B cell (primary cell): ENCODE data around the gene FHIP2A. TPM values are rescaled to one million over a fixed set of nuclear protein-coding genes. Genes with fewer than 3 reads are reported as not detected.

ENCODE experiments used
- ATAC-seq: fragments of 200-7000 bp; cut with Tn5 transposase; one replicate; pipeline ENCODE4 v1.10.0; 2021; ENCODE audit warnings: low read depth, mild to moderate bottlenecking, moderate number of reproducible peaks, moderate library complexity
- CTCF ChIA-PET: fragments of 350-600 bp; sonication (Branson Sonifier 250); formaldehyde crosslinking; loops from one replicate; lab custom pipeline; 2021; ENCODE audit warnings: antibody characterized with exemption, inconsistent platforms; lab: Charles Lee
- POLR2A ChIA-PET: fragments of 350-600 bp; sonication (Branson Sonifier 250); formaldehyde crosslinking; loops from one replicate; lab custom pipeline; 2021; ENCODE audit warnings: antibody characterized with exemption; lab: Charles Lee
- DNase-seq: peaks from one replicate; pipeline ENCODE4 v3.0.0; 2013
- H2AFZ ChIP-seq: 2 replicates; pipeline ENCODE4 v1.6.1; 2012; ENCODE audit warnings: mild to moderate bottlenecking, low read depth, low read length; ENCODE audit not compliant: insufficient read depth, poor library complexity, severe bottlenecking
- H3K27ac ChIP-seq, 2 donors: 1 replicate in 1 of 2; 2 replicates in 1 of 2; pipeline ENCODE4 v1.5.1; 2012 to 2013; ENCODE audit warnings: low read length in 2 of 2, mild to moderate bottlenecking in 2 of 2, moderate library complexity in 1 of 2
- H3K27me3 ChIP-seq, 4 experiments: fragments of 200-600 bp in 1 of 4; sonication (generic) in 1 of 4; replicated peaks in 1 of 4; 1 replicate in 2 of 4; 2 replicates in 2 of 4; pipeline versions ENCODE4 v1.6.1 to v1.7.0; 2013 to 2016; ENCODE audit warnings: low read length in 3 of 4, mild to moderate bottlenecking in 2 of 4, mixed read lengths in 1 of 4, moderate library complexity in 1 of 4; ENCODE audit not compliant: insufficient read depth in 4 of 4, control insufficient read depth in 3 of 4; ENCODE audit errors: control extremely low read depth in 1 of 4
- H3K36me3 ChIP-seq, 2 experiments: replicated peaks in 1 of 2; 1 replicate in 1 of 2; 2 replicates in 1 of 2; pipeline versions ENCODE4 v1.6.1 to v1.7.1; 2013; ENCODE audit warnings: low read length in 1 of 2; ENCODE audit not compliant: insufficient read depth in 2 of 2, control insufficient read depth in 1 of 2; ENCODE audit errors: control extremely low read depth in 1 of 2, extremely low read depth in 1 of 2
- H3K4me1 ChIP-seq, 2 donors: fragments of 200-600 bp in 1 of 2; sonication (generic) in 1 of 2; 1 replicate in 1 of 2; 2 replicates in 1 of 2; pipeline versions ENCODE4 v1.5.1 to v1.6.1; 2013 to 2017; ENCODE audit warnings: low read length in 2 of 2; ENCODE audit not compliant: control insufficient read depth in 2 of 2, insufficient read depth in 2 of 2
- H3K4me2 ChIP-seq: replicated peaks from 2 replicates; pipeline ENCODE3; 2012; ENCODE audit warnings: mild to moderate bottlenecking, low read depth, low read length; ENCODE audit not compliant: poor library complexity, severe bottlenecking
- H3K4me3 ChIP-seq, 5 experiments: fragments of 200-600 bp in 1 of 5; sonication (generic) in 1 of 5; 1 replicate in 3 of 5; 2 replicates in 2 of 5; pipeline versions ENCODE4 v1.5.1 to v1.7.0; 2011 to 2016; ENCODE audit warnings: low read length in 4 of 5, mild to moderate bottlenecking in 4 of 5, low read depth in 2 of 5, control low read depth in 1 of 5, moderate library complexity in 1 of 5; ENCODE audit not compliant: insufficient read depth in 1 of 5; ENCODE audit errors: control extremely low read depth in 1 of 5, extremely low read depth in 1 of 5
- H3K79me2 ChIP-seq: fragments of 200-600 bp; sonication (generic); one replicate; pipeline ENCODE4 v1.6.0; 2016; ENCODE audit warnings: low read length; ENCODE audit not compliant: control insufficient read depth, insufficient read depth
- H3K9ac ChIP-seq: fragments of 200-600 bp; sonication (generic); 2 replicates; pipeline ENCODE4 v1.6.1; 2017; ENCODE audit warnings: mild to moderate bottlenecking, low read length, moderate library complexity
- H3K9me3 ChIP-seq, 3 donors: one replicate each; pipeline versions ENCODE4 v1.6.1 to v1.7.1; 2013; ENCODE audit warnings: low read length in 2 of 3; ENCODE audit not compliant: control insufficient read depth in 2 of 3, insufficient read depth in 1 of 3; ENCODE audit errors: control extremely low read depth in 1 of 3
- H4K20me1 ChIP-seq: 2 replicates; pipeline ENCODE4 v1.6.0; 2012; ENCODE audit warnings: mild to moderate bottlenecking, low read length; ENCODE audit not compliant: insufficient read depth, control insufficient read depth, poor library complexity, severe bottlenecking
- H3K27ac Mint-ChIP-seq: one replicate; pipeline ENCODE4 v1.8.0; 2021; ENCODE audit warnings: mixed read lengths
- H3K27me3 Mint-ChIP-seq: one replicate; pipeline ENCODE4 v1.8.0; 2021; ENCODE audit warnings: mixed read lengths
- H3K4me1 Mint-ChIP-seq: one replicate; pipeline ENCODE4 v1.8.0; 2021; ENCODE audit warnings: mixed read lengths
- H3K4me3 Mint-ChIP-seq: one replicate; pipeline ENCODE4 v1.8.0; 2021; ENCODE audit warnings: mixed read lengths
- H3K9me3 Mint-ChIP-seq: one replicate; pipeline ENCODE4 v1.8.0; 2022; ENCODE audit warnings: mixed read lengths; ENCODE audit not compliant: insufficient read depth
- CTCF ChIP-seq: fragments of 200-600 bp; IDR thresholded peaks from one replicate; pipeline ENCODE4 v1.8.0; 2022; ENCODE audit warnings: antibody characterized with exemption, mild to moderate bottlenecking
- EZH2 ChIP-seq: IDR thresholded peaks from 2 replicates; pipeline ENCODE4 v1.6.1; 2012; ENCODE audit warnings: borderline replicate concordance, low read depth, mild to moderate bottlenecking, moderate library complexity, low read length; ENCODE audit not compliant: insufficient read depth, poor library complexity, severe bottlenecking
- WGBS: methylation state at CpG from one replicate; pipeline ENCODE4 v1.1.5; 2013; ENCODE audit warnings: missing lambda C conversion rate; ENCODE audit not compliant: insufficient coverage; 5-methylcytosine and 5-hydroxymethylcytosine counted together
- intact Hi-C: fragments of 100-400 bp; cut with micrococcal nuclease; formaldehyde crosslinking; loops from one replicate; pipeline ENCODE4 v1.10.0; 2022
- polyA plus RNA-seq: library from polyadenylated mRNA; depleted of rRNA; stranded (reverse); fragments of >200 nt; gene quantifications from 2 replicates; pipeline ENCODE4 v1.2.3, GENCODE V29; 2012
- total RNA-seq, 2 donors: library from RNA; stranded (reverse); fragments of 120-200 nt in 1 of 2; gene quantifications; 1 replicate in 1 of 2; 2 replicates in 1 of 2; pipeline versions ENCODE4 v1.2.3 to v1.2.4, GENCODE V29; 2013 to 2022

The FHIP2A gene
- total and polyA plus RNA-seq, 2 donors (not counting 1 experiment from before 2014, with no cell fraction given), result 4.9 to 18.2 TPM

GRCh38 chr10:114811862-114812261 lies 9.7 kb upstream of the FHIP2A start:
- Histone ChIP-seq H3K9me3 (peaks cover 0 to 2% (median 0%) of the 10 kb centered on the region in 3 donors), H2AFZ (no peak overlapping the region), H3K36me3 (no peaks in the 10 kb centered on the region), H4K20me1 (no peaks in the 10 kb centered on the region), H3K27ac (no peak overlapping the region), H3K9ac (no peak overlapping the region), H3K4me2 (no peak overlapping the region), H3K79me2 (no peaks in the 10 kb centered on the region), H3K4me3 (no peak overlapping the region), H3K4me1 (peaks cover 0 to 6% of the 10 kb centered on the region in 2 donors), H3K27me3 (no peaks in the 10 kb centered on the region)
- Mint-ChIP-seq H3K9me3 (no peaks in the 10 kb centered on the region), H3K27ac (no peak overlapping the region), H3K27me3 (no peaks in the 10 kb centered on the region), H3K4me3 (no peak overlapping the region), H3K4me1 (peaks cover 12% of the 10 kb centered on the region)
- TF ChIP-seq EZH2 (no peak), CTCF (no peak)
- CTCF ChIA-PET, result interaction anchor here (3.1 kb wide), 1 partner anchor 9 kb away, joined by 15 read pairs; the partner anchor contains the start of gene FHIP2A
- intact Hi-C loops, result no loop called here
- no peak for DNase-seq
- POLR2A ChIA-PET, result no interaction called here
- no peak for ATAC-seq
- 71% methylated on average over 1 of the region's 1 CpG for WGBS

GRCh38 chr10:114815791-114816190 lies 5.8 kb upstream of the FHIP2A start:
- no peak overlapping the region for H3K27ac ChIP-seq
- Mint-ChIP-seq H3K4me1 (peaks cover 7% of the 10 kb centered on the region), H3K4me3 (no peak overlapping the region), H3K9me3 (no peaks in the 10 kb centered on the region), H3K27me3 (no peaks in the 10 kb centered on the region), H3K27ac (no peak overlapping the region)
- ChIA-PET POLR2A (no interaction called here), CTCF (interaction anchor here (0.6 kb wide), 1 partner anchor 48 kb away, joined by 3 read pairs; no protein-coding TSS in a partner anchor)
- no peaks in the 10 kb centered on the region for H3K9me3 ChIP-seq
- intact Hi-C loops, result no loop called here
- H4K20me1 ChIP-seq, result no peaks in the 10 kb centered on the region
- no peak for ATAC-seq
- no peak for DNase-seq
- TF ChIP-seq EZH2 (no peak), CTCF (no peak)
- H3K4me2 ChIP-seq, result no peak overlapping the region
- no peaks in the 10 kb centered on the region for H3K36me3 ChIP-seq
- WGBS, result no CpG with 5 or more reads among the region's 1 CpG
- no peaks in the 10 kb centered on the region for H3K79me2 ChIP-seq
- H2AFZ ChIP-seq, result no peak overlapping the region
- no peaks in the 10 kb centered on the region for H3K27me3 ChIP-seq
- H3K4me3 ChIP-seq, result no peak overlapping the region
- no peak overlapping the region for H3K9ac ChIP-seq
- H3K4me1 ChIP-seq, result peaks cover 0 to 2% of the 10 kb centered on the region in 2 donors
